GM13977 (cell line): ENCODE results near the gene MCM3AP.

ENCODE experiments used
- DNase-seq: peaks from one replicate; pipeline ENCODE4 v3.0.0; 2012; ENCODE audit warnings: low spot score
- CTCF ChIP-seq: IDR thresholded peaks from 2 replicates; pipeline ENCODE4 v1.5.1; 2012; ENCODE audit warnings: mild to moderate bottlenecking, control low read depth; ENCODE audit not compliant: insufficient read depth; ENCODE audit errors: extremely low read depth, missing control alignments
- in situ Hi-C: fragments of 300-500 bp; cut with MboI; formaldehyde crosslinking; loops from one replicate; pipeline ENCODE4 v1.12.0; 2022; ENCODE audit warnings: low sequenced_read_pairs, low pct_unique_long_range_greater_than_20kb, mixed read lengths, inconsistent platforms; ENCODE audit not compliant: unreplicated experiment

MCM3AP gene

GRCh38 chr21:46301759-46302158, 16.3 kb upstream of the MCM3AP start:
- TF ChIP-seq CTCF: no peak
- no peak for DNase-seq
- in situ Hi-C loops: no loop called here

- no peak for DNase-seq
- in situ Hi-C loops: no loop called here
- no peak for TF ChIP-seq CTCF
Observed at GRCh38 chr21:46299167-46299566, 13.8 kb upstream of the MCM3AP start.

GRCh38 chr21:46297338-46298271, 12.2 kb upstream of the MCM3AP start:
- in situ Hi-C loops: no loop called here
- no peak for TF ChIP-seq CTCF

GRCh38 chr21:46295996-46296752, 10.8 kb upstream of the MCM3AP start:
- peak; percentile 80 for DNase-seq
- in situ Hi-C loops: no loop called here
- TF ChIP-seq CTCF: no peak

More at GRCh38 chr21:46297338-46298271, 12.2 kb upstream of the MCM3AP start:
- DNase-seq: no peak

GRCh38 chr21:46295177-46295770, 9.9 kb upstream of the MCM3AP start:
- DNase-seq: no peak
- in situ Hi-C loops: no loop called here
- no peak for TF ChIP-seq CTCF

GRCh38 chr21:46294647-46295176, 9.3 kb upstream of the MCM3AP start:
- no peak for TF ChIP-seq CTCF
- DNase-seq: peak; percentile 65
- in situ Hi-C loops: no loop called here
